GM12878 (cell line): ENCODE measurements around the gene DEFB125. TPM values are rescaled to one million over a fixed set of nuclear protein-coding genes. Genes with fewer than 3 reads are reported as not detected.

ENCODE experiments used
- ATAC-seq: fragments of 200-7000 bp; cut with Tn5 transposase; 3 replicates; pipeline ENCODE4 v1.9.1; 2020; ENCODE audit warnings: mild to moderate bottlenecking, moderate library complexity
- BruUV-seq: library from RNA; stranded (reverse); fragments of 400-500 nt; replicated peaks from 2 replicates; lab custom pipeline; 2021; lab: Mats Ljungman, UMichigan
- CTCF ChIA-PET: fragments of 300-600 bp; sonication (Branson Sonifier 250); formaldehyde crosslinking; extraction: SDS; loops from one replicate; lab custom pipeline; 2021; ENCODE audit warnings: inconsistent platforms; lab: Yijun Ruan, JAX
- POLR2A ChIA-PET: fragments of 350-600 bp; formaldehyde crosslinking; extraction: SDS; loops from one replicate; lab custom pipeline; 2021; ENCODE audit warnings: inconsistent platforms; lab: Charles Lee
- RAD21 ChIA-PET: fragments of 300-600 bp; sonication (Branson Sonifier 250); formaldehyde crosslinking; loops from one replicate; lab custom pipeline; 2023; ENCODE audit warnings: antibody characterized with exemption; ENCODE audit not compliant: unreplicated experiment; lab: Charles Lee
- SMC1A ChIA-PET: fragments of 300-600 bp; sonication (Branson Sonifier 250); formaldehyde crosslinking; loops from one replicate; lab custom pipeline; 2023; ENCODE audit not compliant: unreplicated experiment, uncharacterized antibody; lab: Charles Lee
- DNase-seq: peaks from one replicate; pipeline ENCODE4 v3.0.0-alpha.2; 2011; ENCODE audit warnings: low read depth, low spot score
- FAIRE-seq: peaks from 3 replicates; lab custom pipeline; 2011; peaks lifted over from hg19 to GRCh38; lab: Jason Lieb, UNC
- H2AFZ ChIP-seq: 2 replicates; pipeline ENCODE4 v1.6.0; 2011; ENCODE audit warnings: low read depth, low read length, control low read depth; ENCODE audit not compliant: control insufficient read depth
- H3K27ac ChIP-seq: 2 replicates; pipeline ENCODE4 v1.5.1; 2011; ENCODE audit warnings: control low read depth; ENCODE audit not compliant: control insufficient read depth, insufficient read depth
- H3K27me3 ChIP-seq, 2 experiments: replicated peaks in 1 of 2; 2 replicates each; pipeline versions ENCODE4 v1.6.0 to v1.6.1; 2011; ENCODE audit warnings: low read length in 1 of 2; ENCODE audit not compliant: control insufficient read depth in 2 of 2, insufficient read depth in 2 of 2
- H3K36me3 ChIP-seq, 2 experiments: 2 replicates each; pipeline ENCODE4 v1.5.1; 2011; ENCODE audit warnings: low read length in 1 of 2; ENCODE audit not compliant: control insufficient read depth in 2 of 2, insufficient read depth in 2 of 2
- H3K4me1 ChIP-seq: 2 replicates; pipeline ENCODE4 v1.6.1; 2011; ENCODE audit warnings: mild to moderate bottlenecking, low read length, moderate library complexity, mixed read lengths; ENCODE audit not compliant: control insufficient read depth, insufficient read depth
- H3K4me2 ChIP-seq: 2 replicates; pipeline ENCODE4 v1.6.0; 2011; ENCODE audit warnings: control low read depth; ENCODE audit not compliant: control insufficient read depth, insufficient read depth
- H3K4me3 ChIP-seq: fragments of 200-600 bp; sonication (generic); 2 replicates; pipeline ENCODE4 v1.5.1; 2016
- H3K79me2 ChIP-seq: 2 replicates; pipeline ENCODE4 v1.6.0; 2011; ENCODE audit warnings: low read length; ENCODE audit not compliant: control insufficient read depth, insufficient read depth
- H3K9ac ChIP-seq: 2 replicates; pipeline ENCODE4 v1.8.0; 2011; ENCODE audit warnings: low read length, control low read depth, mixed read lengths; ENCODE audit not compliant: control insufficient read depth, insufficient read depth
- H3K9me3 ChIP-seq: replicated peaks from 3 replicates; pipeline ENCODE4 v1.5.1; 2011; ENCODE audit warnings: mild to moderate bottlenecking, low read length; ENCODE audit not compliant: control insufficient read depth, insufficient read depth
- H4K20me1 ChIP-seq: 2 replicates; pipeline ENCODE4 v1.6.0; 2011; ENCODE audit not compliant: control insufficient read depth, insufficient read depth
- CBFB ChIP-seq: IDR thresholded peaks from 2 replicates; pipeline ENCODE4 v1.6.1; 2016; ENCODE audit warnings: antibody characterized with exemption, low read depth
- ESRRA ChIP-seq: IDR thresholded peaks from 2 replicates; pipeline ENCODE4 v1.6.1; 2012; ENCODE audit warnings: mild to moderate bottlenecking, low read length, improper control_type of control experiment
- NKRF ChIP-seq: fragments of 450-650 bp; conservative IDR thresholded peaks from 2 replicates; pipeline ENCODE4 v1.6.1; 2017; ENCODE audit warnings: mild to moderate bottlenecking, moderate library complexity
- PRDM15 ChIP-seq: fragments of 450-650 bp; formaldehyde crosslinking; IDR thresholded peaks from 2 replicates; pipeline ENCODE4 v1.4.0; 2020; ENCODE audit warnings: mild to moderate bottlenecking, moderate library complexity
- RELA ChIP-seq: fragments of 450-650 bp; IDR thresholded peaks from 2 replicates; pipeline ENCODE4 v1.8.0; 2014; ENCODE audit warnings: borderline replicate concordance; ENCODE audit not compliant: partially characterized antibody
- RELB ChIP-seq: fragments of 450-650 bp; IDR thresholded peaks from 2 replicates; pipeline ENCODE4 v1.6.1; 2017; ENCODE audit warnings: low read depth, mild to moderate bottlenecking, moderate library complexity
- WRNIP1 ChIP-seq: IDR thresholded peaks from 2 replicates; pipeline ENCODE4 v1.6.1; 2011; ENCODE audit warnings: low read depth, low read length, improper control_type of control experiment, borderline replicate concordance
- WGBS: methylation state at CpG from one replicate; pipeline ENCODE4 v1.1.6; 2016; ENCODE audit warnings: low lambda C conversion rate; ENCODE audit not compliant: insufficient replicate concordance, insufficient coverage; ENCODE audit errors: missing lambda C conversion rate; 5-methylcytosine and 5-hydroxymethylcytosine counted together
- in situ Hi-C: fragments of 300-500 bp; cut with MboI; formaldehyde crosslinking; loops from 9 replicates; pipeline ENCODE4 v1.14.3; 2018; ENCODE audit warnings: mixed read lengths
- intact Hi-C: fragments of 100-400 bp; cut with micrococcal nuclease; formaldehyde crosslinking; loops from one replicate; pipeline ENCODE4 v1.14.2; 2022; ENCODE audit not compliant: unreplicated experiment
- polyA plus RNA-seq, 11 experiments: library from polyadenylated mRNA; depleted of rRNA in 4 of 11; unstranded in 6 of 11; stranded (reverse) in 5 of 11; fragments of >200 nt; fragmentation: Nextera tagmentation in 4 of 11; fragmentation: Illumina TruSeq in 1 of 11; extraction: Ambion mirVana in 4 of 11; extraction: Trizol in 1 of 11; gene quantifications; 1 replicate in 1 of 11; 2 replicates in 10 of 11; pipeline versions ENCODE4 v1.2.1 to v1.2.3, GENCODE V29; 2011 to 2016; ENCODE audit warnings: inconsistent platforms in 2 of 11, missing spikeins in 2 of 11, low read depth in 1 of 11
- total RNA-seq, 4 experiments: library from RNA; depleted of rRNA in 3 of 4; stranded (reverse); fragments of >200 nt in 3 of 4; fragmentation: Illumina TruSeq in 1 of 4; extraction: Trizol in 1 of 4; gene quantifications; 2 replicates each; pipeline versions ENCODE4 v1.2.1 to v1.2.3, GENCODE V29; 2013 to 2021

Gene DEFB125
- total and polyA plus RNA-seq, 10 of the 15 experiments (the other 5 are each of a cell fraction or from before 2014, with no cell fraction given) = not detected

- TF ChIP-seq WRNIP1 (no peak), ESRRA (no peak), PRDM15 (CRISPR knock-in tag) (no peak), RELB (no peak), CBFB (no peak), RELA (no peak), NKRF (no peak)
- ATAC-seq (no peak), FAIRE-seq (no peak), DNase-seq (no peak)
- CTCF ChIA-PET = no interaction called here
- H2AFZ ChIP-seq = no peak overlapping the region
- intact Hi-C loops = no loop called here
- H3K9me3 ChIP-seq = no peaks in the 10 kb centered on the region
- no peaks in the 10 kb centered on the region for H3K36me3 ChIP-seq
- H3K4me3 ChIP-seq = no peak overlapping the region
- H3K9ac ChIP-seq = no peak overlapping the region
- no peaks in the 10 kb centered on the region for H3K79me2 ChIP-seq
- no peaks in the 10 kb centered on the region for H3K27me3 ChIP-seq
- RAD21 ChIA-PET = no interaction called here
- SMC1A ChIA-PET = no interaction called here
- POLR2A ChIA-PET = no interaction called here
- no peaks in the 10 kb centered on the region for H3K4me1 ChIP-seq
- no peaks in the 10 kb centered on the region for H4K20me1 ChIP-seq
- 4% methylated on average over 5 of the region's 5 CpGs for WGBS
- in situ Hi-C loops = no loop called here
- H3K27ac ChIP-seq = no peak overlapping the region
- BruUV-seq = no TSS peak
- H3K4me2 ChIP-seq = no peak overlapping the region
Measured at GRCh38 chr20:103456-103855, 16.0 kb downstream of the DEFB125 start.
